Neuronal stem cell (in vitro differentiated cells): Measurements from ENCODE around the gene DENND1B.
A peak's percentile ranks its signal among the peaks of the same experiment; 100 is the strongest.

ENCODE experiments used
- DNase-seq: peaks from one replicate; pipeline ENCODE4 v3.0.0-alpha.2; 2013; ENCODE audit warnings: low spot score
- H2AFZ ChIP-seq: one replicate; pipeline ENCODE4 v1.6.1; 2013; ENCODE audit warnings: mild to moderate bottlenecking, low read length, inconsistent platforms
- H2AK5ac ChIP-seq: 2 replicates; pipeline ENCODE4 v1.6.1; 2013; ENCODE audit warnings: low read depth, mild to moderate bottlenecking, inconsistent platforms, low read length, moderate library complexity, mixed read lengths
- H2BK120ac ChIP-seq: 2 replicates; pipeline ENCODE4 v1.6.1; 2013; ENCODE audit warnings: low read depth, mild to moderate bottlenecking, inconsistent platforms, low read length, moderate library complexity, mixed read lengths
- H2BK12ac ChIP-seq: one replicate; pipeline ENCODE4 v1.6.1; 2013; ENCODE audit warnings: low read length, inconsistent platforms
- H2BK15ac ChIP-seq: 2 replicates; pipeline ENCODE4 v1.6.1; 2013; ENCODE audit warnings: mild to moderate bottlenecking, low read length, inconsistent platforms, mixed read lengths
- H2BK5ac ChIP-seq: one replicate; pipeline ENCODE4 v1.6.1; 2013; ENCODE audit warnings: inconsistent platforms, mild to moderate bottlenecking, low read length, moderate library complexity
- H3K14ac ChIP-seq: one replicate; pipeline ENCODE4 v1.6.1; 2013; ENCODE audit warnings: low read length, inconsistent platforms
- H3K18ac ChIP-seq: 2 replicates; pipeline ENCODE4 v1.6.1; 2013; ENCODE audit warnings: low read length, inconsistent platforms
- H3K23ac ChIP-seq: 2 replicates; pipeline ENCODE4 v1.6.1; 2013; ENCODE audit warnings: low read depth, mild to moderate bottlenecking, mixed read lengths, low read length, inconsistent platforms; ENCODE audit not compliant: poor library complexity
- H3K27ac ChIP-seq: replicated peaks from 3 replicates; pipeline ENCODE4 v1.5.1; 2013; ENCODE audit warnings: low read length, inconsistent platforms
- H3K27me3 ChIP-seq, 3 experiments: 2 replicates each; pipeline ENCODE4 v1.6.1; 2013; ENCODE audit warnings: low read length in 3 of 3, mild to moderate bottlenecking in 2 of 3, inconsistent platforms in 1 of 3, low read depth in 1 of 3, mixed read lengths in 1 of 3, moderate library complexity in 1 of 3; ENCODE audit not compliant: control insufficient read depth in 3 of 3, insufficient read depth in 3 of 3
- H3K36me3 ChIP-seq, 2 donors: replicated peaks in 1 of 2; 2 replicates each; pipeline ENCODE4 v1.6.1; 2013; ENCODE audit warnings: low read length in 2 of 2; ENCODE audit not compliant: control insufficient read depth in 2 of 2, insufficient read depth in 2 of 2
- H3K4ac ChIP-seq: 2 replicates; pipeline ENCODE4 v1.6.1; 2013; ENCODE audit warnings: inconsistent platforms, mild to moderate bottlenecking, low read length, moderate library complexity
- H3K4me1 ChIP-seq, 2 donors: 1 replicate in 1 of 2; 2 replicates in 1 of 2; pipeline ENCODE4 v1.6.1; 2013; ENCODE audit warnings: low read length in 2 of 2, low read depth in 1 of 2; ENCODE audit not compliant: control insufficient read depth in 2 of 2, insufficient read depth in 1 of 2
- H3K4me2 ChIP-seq: one replicate; pipeline ENCODE4 v1.6.1; 2013; ENCODE audit warnings: mild to moderate bottlenecking, low read length, inconsistent platforms; ENCODE audit not compliant: insufficient read depth, poor library complexity, severe bottlenecking
- H3K4me3 ChIP-seq, 2 donors: 2 replicates each; pipeline ENCODE4 v1.5.1; 2013; ENCODE audit warnings: low read length in 2 of 2, mild to moderate bottlenecking in 2 of 2, inconsistent platforms in 1 of 2, moderate library complexity in 1 of 2
- H3K79me1 ChIP-seq: one replicate; pipeline ENCODE4 v1.6.1; 2013; ENCODE audit warnings: low read depth, mild to moderate bottlenecking, inconsistent platforms, low read length, moderate library complexity
- H3K9ac ChIP-seq: one replicate; pipeline ENCODE4 v1.6.1; 2013; ENCODE audit warnings: mild to moderate bottlenecking, low read depth, low read length, inconsistent platforms; ENCODE audit not compliant: poor library complexity
- H3K9me3 ChIP-seq, 2 donors: replicated peaks in 1 of 2; 2 replicates each; pipeline versions ENCODE3 to v1.6.1; 2013; ENCODE audit warnings: low read length in 2 of 2, mild to moderate bottlenecking in 2 of 2, inconsistent platforms in 1 of 2, low read depth in 1 of 2, mixed read lengths in 1 of 2, moderate library complexity in 1 of 2; ENCODE audit not compliant: control insufficient read depth in 2 of 2, insufficient read depth in 1 of 2
- H4K8ac ChIP-seq: one replicate; pipeline ENCODE4 v1.6.1; 2013; ENCODE audit warnings: low read depth, mild to moderate bottlenecking, inconsistent platforms, low read length, moderate library complexity
- H4K91ac ChIP-seq: one replicate; pipeline ENCODE4 v1.6.1; 2013; ENCODE audit warnings: low read length, low read depth, mild to moderate bottlenecking, inconsistent platforms; ENCODE audit not compliant: poor library complexity
- WGBS, 2 donors: extraction: QIAGEN DNeasy Blood & Tissue Kit; methylation state at CpG; one replicate each; pipeline ENCODE4 v1.1.7; 2013; ENCODE audit warnings: missing lambda C conversion rate in 2 of 2, mixed read lengths in 1 of 2; ENCODE audit not compliant: insufficient read length in 2 of 2, insufficient replicate concordance in 1 of 2; ENCODE audit errors: extremely low coverage in 2 of 2; 5-methylcytosine and 5-hydroxymethylcytosine counted together

Gene DENND1B

DNA sequence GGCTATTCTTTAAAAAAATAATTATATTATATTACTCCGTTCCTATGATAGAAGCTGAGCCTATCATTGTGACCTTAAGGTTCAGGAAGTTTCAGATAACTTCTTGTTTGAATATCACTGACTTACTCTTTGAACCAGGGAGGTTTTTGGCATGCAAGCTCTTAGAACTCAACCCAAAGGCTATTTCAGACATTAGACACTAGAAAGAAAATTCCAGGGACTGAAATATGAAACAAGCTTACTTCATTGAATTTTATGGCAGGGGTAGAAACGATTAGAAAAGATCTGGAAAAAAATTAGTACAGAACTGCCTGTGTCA, 159.6 kb downstream of the DENND1B start:
- Histone ChIP-seq H2AK5ac (no peak overlapping the region), H3K9ac (no peak overlapping the region), H3K4me3 (no peak overlapping the region), H3K4ac (no peak overlapping the region), H2BK5ac (no peak overlapping the region), H2BK15ac (no peak overlapping the region), H2AFZ (no peak overlapping the region), H2BK12ac (no peak overlapping the region), H3K79me1 (no peaks in the 10 kb centered on the region), H3K23ac (no peak overlapping the region), H3K18ac (no peak overlapping the region), H3K27me3 (no peaks in the 10 kb centered on the region), H3K4me2 (no peak overlapping the region), H4K8ac (no peak overlapping the region), H3K4me1 (no peaks in the 10 kb centered on the region), H3K36me3 (no peaks in the 10 kb centered on the region), H3K27ac (no peak overlapping the region), H2BK120ac (no peak overlapping the region), H4K91ac (no peak overlapping the region), H3K9me3 (no peaks in the 10 kb centered on the region), H3K14ac (no peak overlapping the region)
- DNase-seq: no peak
- WGBS, 2 donors: no CpG with 5 or more reads among the region's 2 CpGs

DNA sequence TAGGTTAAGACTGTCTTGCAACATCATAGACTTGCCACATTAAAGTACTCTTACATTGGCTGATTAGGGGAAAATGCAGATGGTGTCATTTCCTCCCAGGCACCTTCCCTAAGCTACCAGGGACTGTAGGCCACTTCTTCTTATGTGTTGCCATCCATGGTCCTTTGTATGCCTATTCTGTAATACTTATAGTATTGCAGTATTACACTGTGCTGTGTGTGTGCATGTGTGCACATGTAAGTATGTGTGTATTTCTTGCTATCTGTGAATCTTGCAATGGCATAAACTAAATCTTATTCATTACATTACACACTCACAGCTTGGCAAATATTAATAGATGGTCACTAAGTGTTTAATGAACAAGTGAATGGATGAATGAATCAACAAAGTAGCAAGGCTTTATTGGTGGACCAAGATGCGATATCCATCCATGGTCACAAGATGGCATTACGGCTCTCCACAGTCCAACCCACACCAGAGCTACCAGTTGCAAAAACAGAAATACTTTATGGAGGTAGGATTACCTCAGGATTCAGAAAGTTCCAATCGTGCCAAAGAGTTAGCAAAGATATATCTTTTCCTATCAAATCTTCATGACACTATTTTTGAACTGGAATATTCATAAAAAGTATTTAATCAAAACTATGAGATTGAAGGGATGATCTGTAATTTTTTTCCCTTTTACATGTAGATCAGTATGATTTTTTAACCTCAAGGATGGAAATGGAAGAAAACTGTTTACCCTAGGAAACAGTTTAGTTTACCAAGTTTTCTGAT, 160.2 kb downstream of the DENND1B start:
- no peaks in the 10 kb centered on the region for H3K9me3 ChIP-seq
- no peak overlapping the region for H4K8ac ChIP-seq
- H2BK12ac ChIP-seq: no peak overlapping the region
- no peak overlapping the region for H2AK5ac ChIP-seq
- H2BK5ac ChIP-seq: no peak overlapping the region
- no peak overlapping the region for H3K18ac ChIP-seq
- H3K36me3 ChIP-seq: no peaks in the 10 kb centered on the region
- no peak overlapping the region for H2BK15ac ChIP-seq
- no peaks in the 10 kb centered on the region for H3K27me3 ChIP-seq
- no peak overlapping the region for H3K23ac ChIP-seq
- H3K27ac ChIP-seq: no peak overlapping the region
- H3K4me3 ChIP-seq: no peak overlapping the region
- H3K4ac ChIP-seq: no peak overlapping the region
- no peak overlapping the region for H2AFZ ChIP-seq
- H3K4me2 ChIP-seq: no peak overlapping the region
- no CpG with 5 or more reads among the region's 3 CpGs for WGBS, 2 donors
- no peak overlapping the region for H3K14ac ChIP-seq
- no peaks in the 10 kb centered on the region for H3K4me1 ChIP-seq
- no peak overlapping the region for H2BK120ac ChIP-seq
- peak; percentile 20 for DNase-seq
- no peak overlapping the region for H4K91ac ChIP-seq
- no peaks in the 10 kb centered on the region for H3K79me1 ChIP-seq
- H3K9ac ChIP-seq: no peak overlapping the region

DNA sequence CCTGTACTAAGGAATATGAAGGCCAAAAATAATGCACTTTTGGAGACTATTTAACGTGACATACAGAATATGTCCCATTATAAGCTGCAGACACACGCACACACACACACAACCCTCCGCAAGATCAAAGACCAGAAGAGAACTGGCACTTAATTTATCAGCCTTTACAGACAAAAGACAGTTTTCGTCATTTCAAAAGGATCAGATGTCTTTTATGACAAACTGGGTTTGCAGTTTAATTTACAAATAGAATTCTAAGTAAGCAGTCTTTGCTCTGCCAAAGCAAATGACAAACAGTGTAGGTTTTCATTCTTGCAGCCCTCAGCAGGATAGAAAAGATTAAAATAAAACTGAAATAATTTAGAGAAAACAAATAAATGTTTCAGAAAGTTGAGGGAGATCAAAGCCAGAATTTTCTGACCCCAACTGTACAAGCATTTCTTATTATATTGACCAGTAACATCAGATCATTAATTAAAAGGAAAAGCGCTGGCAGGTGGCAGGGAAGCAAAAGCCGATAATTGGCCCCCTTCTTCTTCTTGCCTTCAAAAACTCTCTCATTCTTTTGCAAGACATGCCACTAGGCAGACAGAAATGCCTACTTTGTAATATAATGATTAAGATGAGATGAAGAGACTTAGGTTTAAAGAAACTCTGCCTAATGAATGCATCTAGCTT, 169.0 kb downstream of the DENND1B start:
- Histone ChIP-seq H3K79me1 (no peaks in the 10 kb centered on the region), H3K23ac (no peak overlapping the region), H2BK12ac (no peak overlapping the region), H2BK15ac (no peak overlapping the region), H3K27me3 (no peaks in the 10 kb centered on the region), H2AFZ (no peak overlapping the region), H2AK5ac (no peak overlapping the region), H3K27ac (no peak overlapping the region), H4K91ac (no peak overlapping the region), H3K36me3 (no peaks in the 10 kb centered on the region), H3K4me1 (peaks cover 0 to 4% of the 10 kb centered on the region in 2 donors), H3K9me3 (no peaks in the 10 kb centered on the region), H3K14ac (no peak overlapping the region), H3K4me2 (no peak overlapping the region), H3K18ac (no peak overlapping the region), H3K4me3 (no peak overlapping the region), H2BK120ac (no peak overlapping the region), H3K9ac (no peak overlapping the region), H3K4ac (no peak overlapping the region), H2BK5ac (no peak overlapping the region), H4K8ac (no peak overlapping the region)
- no peak for DNase-seq
- no CpG with 5 or more reads among the region's 6 CpGs for WGBS, 2 donors

DNA sequence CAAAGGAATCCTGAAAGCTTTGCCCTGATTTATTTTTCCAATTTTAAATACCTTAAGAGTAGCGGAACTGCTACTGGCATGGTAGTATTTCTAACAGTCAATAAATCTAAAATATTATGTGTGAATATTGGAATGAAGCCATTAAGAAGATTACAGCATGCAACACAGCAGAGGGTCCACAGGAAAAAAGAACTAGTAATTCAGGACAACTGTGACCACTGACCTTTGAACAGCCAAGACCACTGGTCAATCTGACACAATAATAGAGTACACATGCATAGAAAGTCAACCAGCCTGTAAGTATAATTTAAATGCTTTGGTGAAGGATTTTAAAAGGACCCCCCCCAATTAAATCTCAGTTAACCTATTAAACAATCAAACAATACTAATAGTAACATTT, 171.0 kb downstream of the DENND1B start:
- no peaks in the 10 kb centered on the region for H3K27me3 ChIP-seq
- H3K4me2 ChIP-seq: no peak overlapping the region
- DNase-seq: no peak
- H3K9me3 ChIP-seq: no peaks in the 10 kb centered on the region
- no peak overlapping the region for H3K4ac ChIP-seq
- no peak overlapping the region for H3K27ac ChIP-seq
- H2AFZ ChIP-seq: no peak overlapping the region
- H3K4me3 ChIP-seq: no peak overlapping the region
- no peak overlapping the region for H2AK5ac ChIP-seq
- H4K8ac ChIP-seq: no peak overlapping the region
- no peak overlapping the region for H3K9ac ChIP-seq
- H2BK15ac ChIP-seq: no peak overlapping the region
- H4K91ac ChIP-seq: no peak overlapping the region
- peaks cover 0 to 4% of the 10 kb centered on the region in 2 donors for H3K4me1 ChIP-seq
- H3K36me3 ChIP-seq: no peaks in the 10 kb centered on the region
- WGBS, 2 donors: no CpG with 5 or more reads among the region's 1 CpG
- H2BK5ac ChIP-seq: no peak overlapping the region
- H3K18ac ChIP-seq: no peak overlapping the region
- H3K14ac ChIP-seq: no peak overlapping the region
- H2BK120ac ChIP-seq: no peak overlapping the region
- H2BK12ac ChIP-seq: no peak overlapping the region
- H3K23ac ChIP-seq: no peak overlapping the region
- no peaks in the 10 kb centered on the region for H3K79me1 ChIP-seq
